ENCODE data around the gene MCTP1. TPM values are rescaled to one million over a fixed set of nuclear protein-coding genes. Genes with fewer than 3 reads are reported as not detected.

Gene MCTP1
- total RNA-seq, 4 donors from 2014 or later: 5.4 to 22.1 (median 5.8) TPM

DNA sequence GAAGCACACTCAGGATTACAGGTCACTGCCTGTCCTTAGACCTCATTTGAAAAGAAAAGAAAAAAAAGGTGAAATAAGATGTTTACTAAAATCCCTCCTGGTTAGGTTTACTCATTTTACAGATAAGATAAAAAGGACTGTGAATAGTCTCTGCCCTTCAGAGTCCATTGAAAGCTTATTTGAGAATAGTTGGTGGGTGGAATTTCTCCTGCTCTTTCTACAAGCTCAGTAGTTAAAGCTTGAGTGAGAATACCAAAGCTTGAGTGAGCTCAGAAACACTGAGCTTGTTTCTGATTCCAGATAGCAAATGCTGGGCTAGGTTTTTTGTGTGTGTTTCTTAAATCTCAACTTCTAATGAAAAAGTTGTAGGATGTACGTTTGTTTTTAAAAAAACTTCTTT, 559.8 kb downstream of the MCTP1 start:
- intact Hi-C loops (cut with DNase I; ENCODE audit: low total_unique reads): no loop called here
- H3K4me1 ChIP-seq: no peaks in the 10 kb centered on the region
- TF ChIP-seq POLR2A (IDR thresholded peaks at IDR 0.05): no peak
- TF ChIP-seq, protein P1, sequence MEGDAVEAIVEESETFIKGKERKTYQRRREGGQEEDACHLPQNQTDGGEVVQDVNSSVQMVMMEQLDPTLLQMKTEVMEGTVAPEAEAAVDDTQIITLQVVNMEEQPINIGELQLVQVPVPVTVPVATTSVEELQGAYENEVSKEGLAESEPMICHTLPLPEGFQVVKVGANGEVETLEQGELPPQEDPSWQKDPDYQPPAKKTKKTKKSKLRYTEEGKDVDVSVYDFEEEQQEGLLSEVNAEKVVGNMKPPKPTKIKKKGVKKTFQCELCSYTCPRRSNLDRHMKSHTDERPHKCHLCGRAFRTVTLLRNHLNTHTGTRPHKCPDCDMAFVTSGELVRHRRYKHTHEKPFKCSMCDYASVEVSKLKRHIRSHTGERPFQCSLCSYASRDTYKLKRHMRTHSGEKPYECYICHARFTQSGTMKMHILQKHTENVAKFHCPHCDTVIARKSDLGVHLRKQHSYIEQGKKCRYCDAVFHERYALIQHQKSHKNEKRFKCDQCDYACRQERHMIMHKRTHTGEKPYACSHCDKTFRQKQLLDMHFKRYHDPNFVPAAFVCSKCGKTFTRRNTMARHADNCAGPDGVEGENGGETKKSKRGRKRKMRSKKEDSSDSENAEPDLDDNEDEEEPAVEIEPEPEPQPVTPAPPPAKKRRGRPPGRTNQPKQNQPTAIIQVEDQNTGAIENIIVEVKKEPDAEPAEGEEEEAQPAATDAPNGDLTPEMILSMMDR (IDR thresholded peaks at IDR 0.05 in 4 of 5, conservative IDR thresholded peaks at IDR 0.05 in 1 of 5): no peak
- H3K9me3 ChIP-seq: no peaks in the 10 kb centered on the region
- H3K27ac ChIP-seq: no peak overlapping the region
- no peaks in the 10 kb centered on the region for H3K36me3 ChIP-seq
- no peaks in the 10 kb centered on the region for H3K27me3 ChIP-seq
- no peak for DNase-seq
- no peak for ATAC-seq
- no peak overlapping the region for H3K4me3 ChIP-seq
- in situ Hi-C loops (cut with MboI; ENCODE audit: low sequenced_read_pairs in 4 of 4): no loop called here

DNA sequence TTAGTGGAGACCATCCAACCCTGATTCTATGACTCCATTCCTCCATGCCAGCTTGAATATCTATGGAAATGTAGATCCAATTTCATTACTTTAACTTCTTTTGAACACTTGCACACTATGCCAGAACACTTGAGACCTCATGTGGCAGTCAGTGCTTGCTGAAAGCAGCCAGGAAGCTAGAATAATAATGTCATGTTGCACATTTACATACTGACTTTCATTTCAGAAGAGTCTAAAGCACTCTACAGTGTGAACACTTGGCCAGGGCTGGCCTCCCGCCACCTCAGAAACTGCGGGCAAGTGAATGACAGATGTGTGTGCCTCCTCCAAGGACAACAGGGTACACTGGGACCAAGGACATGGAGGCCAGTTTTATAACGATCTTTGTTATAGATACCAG, 569.1 kb downstream of the MCTP1 start:
- ATAC-seq: no peak
- in situ Hi-C loops (cut with MboI; ENCODE audit: low sequenced_read_pairs in 4 of 4): no loop called here
- intact Hi-C loops (cut with DNase I; ENCODE audit: low total_unique reads): no loop called here

DNA sequence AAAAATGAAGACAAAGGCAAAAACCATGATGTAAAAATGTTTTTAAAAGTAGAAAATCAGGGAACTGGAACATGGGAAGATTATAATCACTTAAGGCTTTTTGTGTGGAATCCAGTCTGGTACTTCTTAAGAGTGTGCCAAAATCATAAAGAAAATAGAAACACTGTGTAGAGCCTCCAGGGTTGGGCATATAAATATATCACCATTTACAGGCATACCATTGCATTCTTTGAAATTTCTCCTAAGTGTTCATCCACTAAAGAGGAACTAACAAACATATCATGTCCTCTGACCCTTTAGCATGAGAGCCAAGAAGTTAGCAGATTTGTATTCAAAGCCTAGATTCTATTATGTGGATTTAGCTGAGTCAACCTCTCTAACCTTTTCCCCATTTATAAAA, 573.1 kb downstream of the MCTP1 start:
- ATAC-seq: no peak
- peaks cover 0 to 3% of the 10 kb centered on the region in 2 donors for H3K36me3 ChIP-seq
- in situ Hi-C loops (cut with MboI; ENCODE audit: low sequenced_read_pairs in 4 of 4): no loop called here
- DNase-seq: no peak
- H3K4me1 ChIP-seq: peaks cover 0 to 2% of the 10 kb centered on the region in 2 donors
- intact Hi-C loops (cut with DNase I; ENCODE audit: low total_unique reads): no loop called here
- H3K4me3 ChIP-seq: no peak overlapping the region
- H3K27ac ChIP-seq: no peak overlapping the region
- no peak for TF ChIP-seq POLR2A (IDR thresholded peaks at IDR 0.05)
- TF ChIP-seq, protein P1 (IDR thresholded peaks at IDR 0.05 in 4 of 5, conservative IDR thresholded peaks at IDR 0.05 in 1 of 5): no peak
- H3K9me3 ChIP-seq: no peaks in the 10 kb centered on the region
- no peaks in the 10 kb centered on the region for H3K27me3 ChIP-seq

More for the DNA sequence above, 569.1 kb downstream of the MCTP1 start:
- Histone ChIP-seq H3K27ac (no peak overlapping the region), H3K9me3 (no peaks in the 10 kb centered on the region), H3K36me3 (peaks cover 0 to 3% of the 10 kb centered on the region in 2 donors), H3K4me3 (no peak overlapping the region), H3K4me1 (peaks cover 0 to 2% of the 10 kb centered on the region in 2 donors), H3K27me3 (no peaks in the 10 kb centered on the region)
- no peak for TF ChIP-seq POLR2A (IDR thresholded peaks at IDR 0.05)
- TF ChIP-seq, protein P1 (IDR thresholded peaks at IDR 0.05 in 4 of 5, conservative IDR thresholded peaks at IDR 0.05 in 1 of 5): no peak
- no peak for DNase-seq

DNA sequence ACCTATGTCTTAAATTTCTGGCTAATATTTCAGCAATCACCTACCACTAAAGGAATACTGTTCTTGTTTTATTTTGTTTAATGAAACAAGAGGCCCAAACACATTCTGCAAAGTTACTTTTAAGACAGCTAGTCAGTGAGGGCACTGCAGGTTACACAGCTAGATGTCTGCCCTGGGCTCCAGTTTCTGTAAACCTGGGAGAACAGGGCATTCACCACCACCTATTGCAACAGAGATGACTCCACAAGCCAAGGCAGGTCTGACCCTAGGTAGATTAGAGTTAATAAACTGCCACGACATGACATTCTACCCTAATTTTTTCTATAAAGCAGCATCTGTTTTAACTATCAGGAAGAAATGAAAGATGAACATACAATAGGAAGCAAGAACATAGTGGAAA, 575.6 kb downstream of the MCTP1 start:
- ATAC-seq (no peak), DNase-seq (no peak)
- H3K4me3 ChIP-seq: no peak overlapping the region
- no peak overlapping the region for H3K27ac ChIP-seq
- TF ChIP-seq, protein P1 (IDR thresholded peaks at IDR 0.05 in 4 of 5, conservative IDR thresholded peaks at IDR 0.05 in 1 of 5): no peak
- TF ChIP-seq POLR2A (IDR thresholded peaks at IDR 0.05): no peak
- intact Hi-C loops (cut with DNase I; ENCODE audit: low total_unique reads) (no loop called here), in situ Hi-C loops (cut with MboI; ENCODE audit: low sequenced_read_pairs in 4 of 4) (no loop called here)
- no peaks in the 10 kb centered on the region for H3K27me3 ChIP-seq
- peaks cover 0 to 3% of the 10 kb centered on the region in 2 donors for H3K36me3 ChIP-seq
- H3K9me3 ChIP-seq: no peaks in the 10 kb centered on the region
- no peaks in the 10 kb centered on the region for H3K4me1 ChIP-seq

DNA sequence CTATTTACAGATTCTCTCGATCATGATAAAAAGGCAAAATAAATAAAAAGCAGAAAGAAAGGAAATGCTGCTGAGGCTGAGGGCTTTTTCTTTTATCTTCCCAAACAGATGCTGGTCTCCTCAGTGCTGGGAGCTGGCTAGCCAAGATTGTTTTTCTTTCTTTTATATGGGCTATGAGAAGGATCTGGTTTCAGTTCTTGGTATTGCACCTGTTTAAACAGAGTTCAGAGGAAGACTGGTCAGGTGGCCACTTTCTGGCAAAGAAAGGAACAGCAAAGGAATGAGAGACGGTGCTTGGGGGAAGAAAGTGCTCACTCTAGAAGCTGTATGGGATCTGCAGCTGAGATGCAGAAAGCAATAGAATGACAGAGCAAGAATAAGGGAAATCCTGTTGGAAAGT, 577.5 kb downstream of the MCTP1 start:
- Histone ChIP-seq H3K4me3 (no peak overlapping the region), H3K9me3 (no peaks in the 10 kb centered on the region), H3K4me1 (no peaks in the 10 kb centered on the region), H3K27ac (no peak overlapping the region), H3K36me3 (no peaks in the 10 kb centered on the region), H3K27me3 (no peaks in the 10 kb centered on the region)
- in situ Hi-C loops (cut with MboI; ENCODE audit: low sequenced_read_pairs in 4 of 4) (no loop called here), intact Hi-C loops (cut with DNase I; ENCODE audit: low total_unique reads) (no loop called here)
- DNase-seq: no peak
- ATAC-seq: peak in 1 of 2 donors; percentile 53
- no peak for TF ChIP-seq POLR2A (IDR thresholded peaks at IDR 0.05)
- TF ChIP-seq, protein P1 (IDR thresholded peaks at IDR 0.05 in 4 of 5, conservative IDR thresholded peaks at IDR 0.05 in 1 of 5): no peak
